Limb (tissue), 2 donors: ENCODE data around the gene ADGRG1.

Experiments
- DNase-seq, 2 donors: peaks; one replicate each; pipeline ENCODE4 v3.0.0-alpha.2; 2016; ENCODE audit errors: extremely low spot score in 2 of 2

The ADGRG1 gene

DNA sequence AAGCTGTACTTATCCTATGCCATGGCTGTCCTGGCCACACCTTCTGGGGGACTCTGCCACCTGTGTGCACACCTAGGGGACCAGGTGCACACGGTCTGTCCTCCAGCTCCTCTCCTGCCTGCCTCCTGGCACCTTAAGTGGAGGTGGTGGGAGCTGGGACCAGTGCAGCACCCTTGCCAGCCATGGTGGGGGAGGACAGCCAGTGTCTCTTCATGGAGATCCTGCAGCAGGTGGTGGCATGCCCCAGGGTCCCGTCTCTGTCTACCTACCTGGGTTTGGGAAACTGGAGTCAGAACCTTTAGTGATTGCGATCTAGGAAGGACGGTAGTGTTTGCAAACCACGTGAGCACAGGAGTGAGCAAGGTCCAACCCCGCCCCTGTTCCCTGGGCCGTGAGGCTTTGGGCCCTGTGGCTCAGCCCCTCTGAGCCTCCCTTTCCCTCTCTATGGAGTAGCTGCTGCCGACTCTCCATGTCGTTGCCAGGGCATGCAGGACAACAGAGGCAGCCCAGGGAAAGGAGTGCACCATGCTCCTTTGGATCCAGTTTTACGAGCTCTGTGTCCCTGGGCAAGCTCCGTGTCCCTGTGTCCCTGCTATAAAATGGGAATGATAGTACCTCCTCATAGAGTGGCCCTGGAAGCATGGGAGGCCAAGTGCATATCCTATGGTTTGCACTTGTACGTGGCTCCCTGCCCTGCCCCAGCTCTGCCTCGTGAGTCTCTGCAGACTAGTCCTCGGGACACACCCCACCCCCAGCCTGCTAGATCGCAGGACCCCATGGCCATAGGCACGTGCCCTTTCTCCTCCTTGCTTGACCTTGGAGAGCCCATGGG is 7.1 kb downstream of the ADGRG1 start:
- DNase-seq = no peak

DNA sequence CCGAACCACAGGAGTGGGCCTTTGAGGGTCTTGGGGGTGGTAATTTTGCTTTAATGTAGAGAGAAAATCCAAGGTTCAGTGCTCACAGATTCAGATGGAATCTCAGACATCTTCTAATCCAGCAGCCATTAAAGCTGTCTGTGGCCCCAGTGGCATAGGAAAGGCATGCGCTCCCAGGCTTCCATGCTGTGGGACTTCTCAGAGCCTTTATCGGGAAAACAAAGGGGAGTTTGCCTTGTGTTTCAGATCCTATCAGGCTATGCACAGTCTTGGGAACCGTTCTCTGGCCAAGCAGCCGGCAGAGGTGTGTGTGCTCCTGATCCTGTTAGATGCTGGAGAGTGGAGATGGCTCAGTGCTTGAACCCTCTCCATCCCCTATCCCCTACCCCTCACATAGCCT is 7.8 kb downstream of the ADGRG1 start:
- no peak for DNase-seq

DNA sequence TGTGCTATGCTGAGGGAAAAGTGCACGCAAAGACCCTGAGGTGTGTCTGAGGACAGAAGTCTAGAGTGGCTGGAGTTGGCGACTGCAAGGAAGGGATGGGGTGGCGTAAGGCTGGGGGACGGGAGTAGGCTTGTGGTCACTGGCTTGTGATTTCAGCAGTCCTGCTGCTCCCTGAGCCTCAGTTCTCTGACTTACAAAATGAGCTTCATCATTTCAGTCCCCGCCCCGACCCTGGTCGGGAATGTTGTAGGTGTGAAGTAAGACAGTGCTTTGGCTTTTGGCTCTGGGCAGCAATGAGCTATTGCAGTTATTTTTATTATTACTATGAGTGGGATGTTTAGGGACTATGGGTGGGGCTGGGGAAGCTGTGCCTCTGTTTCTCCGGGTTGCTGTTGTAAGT is 8.6 kb downstream of the ADGRG1 start:
- no peak for DNase-seq

DNA sequence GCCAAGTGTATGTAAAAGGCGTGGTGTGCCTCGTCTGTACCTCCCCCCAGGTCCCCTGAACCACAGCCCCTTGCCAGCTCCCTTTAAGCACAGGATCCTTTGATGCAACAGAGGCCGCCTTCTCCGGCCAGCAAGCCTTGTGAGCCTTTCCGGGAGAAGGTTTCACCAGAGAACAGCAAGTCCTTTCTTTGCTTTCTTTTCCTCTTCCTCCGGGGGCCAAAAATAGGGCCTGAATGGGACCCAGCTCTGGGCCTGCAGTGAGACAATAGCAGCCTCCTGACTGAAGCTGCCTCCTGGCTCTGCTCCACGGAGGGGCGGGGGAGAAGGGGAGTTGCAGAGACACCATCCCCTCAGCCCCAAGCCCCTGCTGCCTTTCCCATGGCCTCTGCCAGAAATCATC is 9.0 kb downstream of the ADGRG1 start:
- DNase-seq = peak; percentile 45 to 83

DNA sequence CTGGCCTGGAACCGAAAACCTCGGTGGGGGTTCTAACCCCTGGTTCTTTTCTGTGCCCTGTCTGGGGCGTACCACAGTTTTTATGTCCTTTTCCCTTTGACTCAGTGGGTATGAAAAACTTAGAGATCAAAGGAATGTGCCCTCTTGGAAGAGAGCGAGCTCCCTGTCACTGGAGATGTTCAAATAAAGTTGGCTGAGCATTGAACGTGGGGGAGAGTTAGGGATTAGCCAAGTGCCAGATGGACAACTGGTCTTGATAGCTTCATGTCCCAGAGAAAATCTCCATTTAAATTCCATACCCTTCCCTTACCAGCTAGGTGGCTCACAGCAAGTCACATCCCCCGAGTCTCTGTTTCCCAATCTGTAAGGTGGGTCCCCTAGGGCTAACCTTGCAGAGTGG is 9.5 kb downstream of the ADGRG1 start:
- DNase-seq = no peak

DNA sequence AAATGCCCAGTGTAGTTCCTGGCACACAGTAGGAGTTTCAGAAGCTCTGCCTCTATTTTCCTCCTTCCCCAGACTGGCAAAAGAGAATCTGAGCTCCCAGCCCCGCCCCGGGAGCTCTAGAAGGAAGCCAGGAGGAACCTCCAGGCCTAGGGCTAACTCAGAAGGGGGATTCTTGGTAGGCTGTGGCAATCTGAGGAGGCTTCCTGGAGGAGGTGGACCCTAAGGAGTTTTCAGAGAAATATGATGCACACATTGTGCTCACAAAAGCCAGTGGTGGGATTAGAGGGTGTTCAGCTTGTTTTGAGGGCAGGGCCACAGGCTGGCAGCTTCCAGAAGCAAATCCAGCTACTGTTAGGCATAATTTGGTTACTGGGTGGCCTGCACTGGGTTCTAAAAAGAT is 10.0 kb downstream of the ADGRG1 start:
- no peak for DNase-seq

DNA sequence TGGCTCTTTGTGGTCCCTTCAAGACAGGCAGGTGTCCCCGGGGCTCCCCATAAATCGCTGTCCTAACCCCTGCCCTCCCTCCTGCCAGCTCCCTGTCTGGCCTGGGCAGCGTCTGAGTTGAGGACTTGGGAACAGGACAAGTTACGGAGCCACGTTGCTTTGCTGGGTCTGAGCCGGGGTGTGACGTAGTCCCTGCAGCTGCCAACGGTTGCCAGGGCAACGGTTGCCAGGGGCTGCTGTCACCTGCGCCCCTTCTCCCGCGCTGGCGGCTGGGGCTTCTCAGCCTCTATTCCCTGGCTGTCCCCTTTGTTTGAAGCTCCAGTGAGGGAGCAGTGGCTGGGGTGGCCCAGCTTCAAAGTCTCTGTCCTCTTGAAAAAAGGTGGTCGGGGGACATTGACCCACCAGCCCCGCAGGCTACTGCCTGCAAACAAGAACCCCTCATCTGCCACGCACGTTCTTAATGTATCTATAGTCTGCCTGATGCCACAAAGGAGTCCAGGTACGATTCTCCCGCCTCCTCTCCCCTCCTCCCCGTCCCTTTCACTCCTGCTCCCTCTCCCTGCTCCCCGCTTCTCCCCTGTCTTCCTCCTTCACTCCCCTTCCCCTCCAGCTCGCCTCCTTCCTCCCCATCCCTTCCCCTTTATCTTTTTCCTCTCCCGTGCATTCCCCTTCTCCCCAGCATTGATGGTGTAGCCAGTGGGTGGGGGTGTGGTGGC is 10.9 kb downstream of the ADGRG1 start:
- peak; percentile 67 to 93 for DNase-seq

DNA sequence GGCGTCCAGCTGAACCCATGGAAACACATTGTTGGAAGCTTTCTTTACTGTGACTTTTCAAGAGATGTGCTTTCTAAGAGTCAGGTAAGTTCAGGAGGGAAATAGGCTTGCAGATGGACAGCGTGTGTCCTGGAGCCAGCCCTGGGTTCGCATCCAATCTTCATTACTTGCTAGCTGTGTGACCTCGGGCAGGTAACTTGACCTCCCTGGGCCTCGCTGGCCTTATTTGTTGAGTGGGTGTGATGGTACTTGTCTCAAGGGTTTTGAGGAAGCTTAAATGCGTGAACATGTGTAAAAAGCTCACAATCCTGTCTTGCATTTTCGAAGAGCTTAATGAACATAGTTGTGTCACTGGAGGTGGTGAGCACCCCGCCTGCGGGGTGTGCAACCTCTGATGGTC is 11.8 kb downstream of the ADGRG1 start:
- no peak for DNase-seq

DNA sequence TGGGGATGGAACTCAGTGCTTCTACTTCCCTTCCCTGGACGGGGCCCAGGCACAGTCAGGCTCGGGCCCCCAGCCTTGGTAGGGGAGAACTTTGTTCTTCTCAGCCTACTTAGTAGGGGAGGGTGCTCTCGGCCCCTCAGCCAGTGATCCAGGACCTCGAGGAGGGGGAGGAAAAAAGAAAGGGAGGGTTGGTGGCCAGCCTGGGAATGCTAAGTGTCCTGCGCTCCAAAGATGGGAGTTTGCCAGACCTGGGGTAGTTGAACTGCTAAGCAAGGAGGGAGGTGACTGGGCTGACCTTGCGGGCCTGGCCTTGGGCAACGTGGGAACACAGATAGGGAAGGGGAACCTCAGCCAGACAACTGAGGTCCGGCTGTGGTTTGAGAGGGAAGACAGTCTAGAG is 12.2 kb downstream of the ADGRG1 start:
- no peak for DNase-seq

DNA sequence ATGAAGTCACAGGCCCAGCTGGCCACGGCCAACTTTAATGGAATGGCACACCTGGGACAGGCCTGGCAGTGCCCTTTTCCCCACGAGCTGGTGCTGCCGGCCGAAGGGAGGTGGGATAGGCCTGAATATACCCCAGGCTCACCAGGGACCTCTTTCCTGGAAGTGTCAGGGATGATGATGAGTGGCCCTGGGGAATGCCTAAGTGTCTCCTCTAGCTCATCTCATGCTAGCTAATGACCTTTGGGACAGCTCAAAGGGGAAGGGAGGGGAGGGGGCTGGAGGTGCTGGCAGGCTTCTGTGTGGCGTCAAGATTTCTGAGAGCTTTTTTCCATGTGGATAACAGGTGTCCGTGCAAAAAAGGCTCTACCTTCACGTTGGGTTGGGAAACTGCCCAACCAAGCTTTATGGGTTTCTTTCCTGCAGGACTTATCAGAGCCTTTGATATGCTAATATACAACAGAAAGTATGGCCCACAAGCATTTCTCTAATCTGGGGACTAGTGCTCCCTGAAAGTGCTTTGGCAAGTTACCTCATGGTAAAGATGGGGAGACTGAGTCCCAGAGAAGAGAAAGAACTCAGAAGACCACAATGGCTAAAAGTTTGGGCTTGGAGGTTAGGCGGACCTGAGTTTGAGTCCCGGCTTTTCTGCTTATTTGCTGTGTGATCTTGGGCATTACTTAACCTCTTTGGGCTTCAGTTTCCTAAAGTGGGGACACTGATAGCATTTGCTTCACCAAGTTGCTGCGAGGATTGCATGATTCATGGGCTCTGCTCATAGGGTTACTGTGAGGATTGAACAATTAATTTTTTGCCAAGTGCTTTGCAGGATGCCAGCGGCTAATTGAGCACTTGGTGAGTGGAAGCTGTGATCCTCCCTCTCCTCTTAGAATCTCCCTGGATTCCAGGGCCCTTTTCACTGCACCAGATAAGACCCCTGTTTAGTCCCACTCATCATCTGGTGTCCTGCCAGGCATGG is 14.0 kb downstream of the ADGRG1 start:
- DNase-seq = no peak

DNA sequence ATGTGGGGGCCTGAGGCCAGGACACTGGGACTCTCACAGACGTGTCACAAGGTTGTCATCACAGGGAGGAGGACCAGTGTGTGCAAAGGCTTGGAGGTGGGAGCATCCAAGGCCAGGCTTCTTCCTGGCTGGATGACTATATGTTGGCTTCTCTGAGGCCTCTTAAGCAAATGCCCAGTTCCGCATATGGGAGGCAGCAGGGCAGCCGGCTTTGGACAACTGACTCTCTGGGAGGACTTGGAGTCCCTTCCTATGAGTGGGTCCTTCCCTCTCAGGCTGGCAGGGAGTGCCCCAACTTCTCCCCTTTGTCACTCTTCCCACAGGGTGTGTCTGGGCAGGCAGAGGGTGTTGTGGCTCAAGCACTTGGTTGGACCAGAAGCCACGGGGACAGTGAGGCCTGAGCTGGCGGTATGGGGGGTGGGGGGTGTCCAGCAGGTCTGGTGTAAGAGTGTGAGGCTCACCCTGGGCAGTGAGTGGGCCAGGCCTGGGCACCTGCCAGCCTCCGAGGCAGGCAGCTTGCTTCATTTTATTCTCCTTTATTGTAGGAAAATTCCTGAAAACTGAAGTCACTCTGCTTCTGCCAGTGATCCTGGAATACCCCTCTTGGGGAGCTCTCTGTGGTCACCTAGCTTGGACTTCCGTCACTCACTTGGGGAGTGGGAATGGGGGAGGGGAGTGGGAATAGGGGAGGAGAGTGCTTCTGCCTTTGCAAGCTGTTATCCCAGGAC is 14.9 kb downstream of the ADGRG1 start:
- DNase-seq = no peak

DNA sequence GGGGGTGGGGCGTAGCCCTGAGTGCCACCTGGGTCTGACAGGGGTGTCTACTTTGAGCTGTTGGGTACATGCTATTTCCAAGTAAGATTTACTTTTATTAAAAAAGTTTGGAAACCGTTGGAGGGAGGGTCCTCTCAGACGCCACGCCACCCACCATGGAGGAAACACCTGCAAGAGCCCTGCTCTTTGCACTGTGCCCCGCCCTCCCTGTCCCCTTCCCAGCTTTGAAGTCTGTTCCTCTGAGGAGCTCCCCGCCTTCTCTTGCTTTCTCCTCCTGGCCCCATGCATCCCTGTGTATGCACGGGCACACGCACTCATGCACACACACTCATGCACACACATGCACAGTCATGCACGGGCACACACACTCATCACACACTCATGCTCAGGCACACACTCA is 15.5 kb downstream of the ADGRG1 start:
- DNase-seq = no peak

DNA sequence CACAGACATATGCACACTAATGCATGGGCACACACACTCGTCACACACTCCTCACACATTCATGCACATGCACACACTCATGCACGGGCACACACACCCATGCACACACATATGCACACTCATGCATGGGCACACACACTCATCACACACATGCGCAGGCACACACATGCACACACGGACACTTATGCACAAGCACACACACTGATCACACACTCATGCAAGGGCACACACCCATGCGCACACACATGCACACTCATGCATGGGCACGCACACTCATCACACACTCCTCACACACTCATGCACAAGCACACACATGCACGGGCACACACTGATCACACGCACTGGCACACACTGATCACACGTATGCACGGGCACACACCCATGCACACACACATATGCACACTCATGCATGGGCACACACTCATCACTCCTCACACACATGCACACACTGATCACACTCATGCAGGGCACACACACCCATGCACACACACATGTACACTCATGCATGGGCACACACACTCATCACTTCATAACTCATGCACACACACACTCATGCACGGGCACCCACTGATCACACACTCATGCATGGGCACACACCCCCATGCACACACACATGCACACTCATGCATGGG is 16.1 kb downstream of the ADGRG1 start:
- no peak for DNase-seq

DNA sequence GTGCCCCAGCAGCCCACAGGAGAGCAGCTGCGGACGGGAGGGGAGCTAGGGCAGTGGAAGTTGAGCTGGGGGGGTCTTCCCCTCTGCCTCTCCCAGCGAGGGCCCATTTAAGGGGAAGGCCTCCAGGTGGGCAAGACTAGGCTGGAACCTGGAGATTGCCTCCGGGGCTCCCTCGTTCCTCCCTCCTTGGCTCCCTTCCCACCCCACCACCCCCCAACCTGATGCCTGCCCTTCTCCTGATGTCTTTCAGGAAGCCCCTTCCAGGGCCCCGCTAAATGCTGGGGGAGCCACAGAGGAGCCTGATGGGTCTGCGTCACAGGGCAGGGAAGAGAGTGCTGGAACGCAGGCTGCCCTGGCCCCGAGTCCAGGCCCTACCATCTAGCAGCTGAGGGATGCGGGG is 16.7 kb downstream of the ADGRG1 start:
- no peak for DNase-seq

DNA sequence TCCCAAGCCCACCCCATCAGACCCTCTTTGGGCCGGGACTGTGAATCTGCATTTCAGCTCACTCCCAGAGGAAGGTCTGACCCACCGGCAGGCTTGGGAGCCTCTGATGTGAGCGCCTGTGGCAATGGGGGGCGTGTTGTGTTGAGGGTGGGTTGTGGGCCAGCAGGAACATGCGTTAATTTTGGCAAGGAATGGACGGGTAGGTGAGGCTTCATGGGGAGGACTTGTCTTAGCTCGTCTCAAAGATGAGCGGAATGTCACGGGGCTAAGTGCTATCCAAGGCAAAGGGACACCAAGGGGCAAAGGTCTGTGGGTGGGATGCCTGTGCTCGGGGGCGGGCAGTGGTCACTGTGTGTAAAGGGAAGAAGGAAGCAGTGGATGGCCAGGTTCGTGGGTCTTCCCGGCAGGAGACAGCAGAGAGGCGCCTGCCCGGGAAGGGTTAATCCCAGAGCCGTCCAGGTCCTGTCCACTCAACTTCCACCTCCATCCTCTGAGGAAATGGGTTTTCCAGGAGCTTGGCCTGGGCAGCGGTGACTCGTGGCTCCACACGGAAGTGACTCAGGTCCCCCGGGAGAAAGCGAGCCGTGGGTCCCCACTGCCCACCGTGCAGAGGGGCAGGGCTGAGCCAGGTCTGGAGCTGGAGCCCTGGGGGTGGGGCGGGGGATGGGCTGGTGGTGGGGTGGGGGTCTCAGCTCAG is 17.4 kb downstream of the ADGRG1 start:
- DNase-seq = no peak

DNA sequence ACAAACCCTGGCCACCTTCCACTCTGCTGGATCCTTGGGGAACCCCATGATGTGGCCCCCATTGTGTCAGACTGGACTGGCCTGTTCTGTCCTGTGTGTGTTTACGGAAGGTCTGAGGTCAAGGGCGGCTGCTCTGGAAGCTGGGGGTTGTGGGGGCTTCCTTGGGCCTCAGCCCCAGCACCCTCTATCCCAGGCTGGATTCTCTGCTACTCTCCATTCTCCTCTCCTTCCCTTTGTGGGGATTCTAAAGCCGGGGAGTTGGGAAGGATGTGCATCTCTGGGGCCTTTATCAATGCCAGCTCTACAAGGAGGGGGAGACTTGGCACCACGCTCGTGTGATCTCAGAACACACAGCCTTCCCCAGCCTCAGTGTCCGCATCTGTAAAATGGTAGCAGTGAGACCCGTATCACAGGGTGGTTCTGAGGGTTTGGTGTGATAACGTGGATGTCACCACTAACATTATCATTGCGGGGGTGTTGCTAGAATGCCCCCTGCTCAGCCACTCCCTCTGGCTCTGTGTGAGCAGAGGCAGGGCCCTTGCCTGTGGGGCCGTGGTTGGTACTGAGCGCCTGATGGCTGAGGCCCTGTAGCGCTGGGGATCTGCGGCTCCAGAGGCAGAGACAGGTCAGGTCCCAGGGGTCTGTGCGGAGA is 18.1 kb downstream of the ADGRG1 start:
- no peak for DNase-seq

DNA sequence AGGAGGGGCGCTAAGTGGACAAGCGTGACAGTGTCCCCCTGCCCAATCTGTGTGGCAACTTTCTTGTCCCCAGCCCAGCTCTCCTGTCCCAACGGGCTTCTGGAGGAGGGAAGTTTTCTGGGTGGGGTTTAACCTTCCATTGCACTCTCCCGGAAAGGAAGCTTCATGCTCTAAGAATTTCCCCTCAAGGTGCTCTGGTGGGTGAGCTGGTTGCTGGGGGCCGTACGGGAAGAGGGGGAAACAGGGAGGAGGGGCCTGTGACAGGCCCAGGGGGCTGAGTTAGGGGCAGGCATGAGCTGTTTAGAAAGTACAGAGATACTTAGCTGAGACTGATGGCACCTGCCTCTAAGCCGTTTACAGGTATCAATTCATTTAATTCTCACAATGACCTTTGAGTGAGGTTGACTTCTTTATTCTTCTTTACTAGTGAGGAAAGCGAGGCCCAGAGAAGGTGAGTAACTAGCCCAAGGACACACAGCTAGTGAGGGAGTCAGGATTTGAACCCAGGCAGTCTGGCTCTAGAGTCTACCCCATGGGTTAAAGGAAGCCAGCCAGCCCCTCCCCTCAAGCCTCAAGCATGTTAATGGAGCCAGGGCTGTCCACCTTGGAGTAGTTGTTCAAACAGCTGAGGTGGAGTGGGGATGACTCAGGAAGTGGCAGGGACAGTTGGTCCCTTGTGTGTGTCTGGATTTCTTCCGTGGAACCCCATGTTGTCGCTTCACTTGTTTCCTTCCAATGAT is 18.9 kb downstream of the ADGRG1 start:
- DNase-seq = no peak

DNA sequence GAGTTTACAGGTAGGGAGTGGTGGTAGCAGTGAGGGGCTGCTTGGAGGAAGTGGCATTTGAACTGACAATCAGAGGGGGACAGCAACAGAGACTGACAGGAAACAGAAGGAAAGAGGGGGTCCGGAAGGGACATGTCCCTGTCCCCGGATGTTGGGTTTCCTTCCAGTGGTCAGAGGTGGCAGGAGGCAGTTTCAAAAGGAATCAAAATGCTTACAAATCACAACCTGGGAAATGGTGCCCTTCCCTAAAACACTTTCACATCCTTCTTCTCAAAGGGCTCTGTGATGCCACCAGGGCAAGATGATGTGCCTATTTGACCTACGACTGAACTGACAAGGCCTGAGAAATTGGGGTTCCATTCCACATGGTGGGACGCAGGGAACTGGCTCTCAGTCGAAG is 19.7 kb downstream of the ADGRG1 start:
- DNase-seq = no peak
